ENCODE measurements around the gene IL17RA.

Gene IL17RA

DNA sequence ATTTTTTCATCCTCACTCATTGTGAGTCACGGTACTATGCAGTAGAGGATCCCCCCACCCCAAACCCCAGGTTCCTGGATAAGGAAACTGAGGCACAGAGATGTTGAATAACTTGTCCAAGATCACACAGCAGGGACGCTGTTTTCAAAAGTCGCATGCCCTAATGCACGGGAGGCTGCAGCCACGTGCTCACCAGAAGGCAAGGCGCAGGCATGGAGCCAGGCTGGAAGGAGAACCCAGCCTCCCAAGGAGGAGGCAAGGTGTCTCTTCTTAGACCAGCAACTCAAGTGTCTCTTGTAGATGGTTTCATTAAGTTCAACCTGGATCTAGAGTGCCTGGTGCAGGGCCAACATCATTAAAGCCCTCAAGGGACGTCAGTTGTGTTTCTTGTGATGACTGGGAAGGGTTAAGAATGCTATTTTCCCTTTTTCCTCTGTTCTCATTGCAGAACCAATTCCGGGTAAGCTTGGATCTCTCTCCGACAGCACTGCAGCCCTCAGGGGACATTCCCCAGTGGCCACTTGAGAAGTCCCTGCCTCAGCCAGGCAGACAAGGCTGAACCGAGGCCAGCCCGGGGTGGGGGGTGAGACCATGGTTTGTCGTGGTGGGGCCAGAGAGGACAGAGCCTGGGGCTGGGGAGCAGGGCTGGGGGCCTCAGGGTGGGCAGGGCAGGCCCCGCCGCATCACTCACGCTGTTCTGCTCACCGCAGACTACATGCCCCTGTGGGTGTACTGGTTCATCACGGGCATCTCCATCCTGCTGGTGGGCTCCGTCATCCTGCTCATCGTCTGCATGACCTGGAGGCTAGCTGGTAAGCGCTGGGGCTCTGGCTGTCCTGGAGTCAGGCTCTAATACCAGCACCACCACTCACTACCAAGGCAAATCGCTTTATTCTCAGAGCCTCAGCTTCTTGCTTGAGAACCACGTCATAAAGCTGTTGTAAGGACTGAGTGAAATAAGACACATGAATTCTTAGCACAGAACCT, 20.6 kb downstream of the IL17RA start:
- Histone ChIP-seq H3F3A (ENCODE audit: insufficient read depth, low read length) (no peaks in the 10 kb centered on the region), H3K79me2 (ENCODE audit: insufficient read depth, low read length) (no peaks in the 10 kb centered on the region), H3K4me2 (ENCODE audit: low read length) (no peak overlapping the region), H3K36me3 (ENCODE audit: insufficient read depth, low read length) (peaks cover 13% of the 10 kb centered on the region), H3K9me2 (ENCODE audit: low read depth, low read length) (no peaks in the 10 kb centered on the region), H3K27me3 (ENCODE audit: insufficient read depth, low read length) (no peaks in the 10 kb centered on the region), H4K20me1 (ENCODE audit: insufficient read depth, low read length) (no peaks in the 10 kb centered on the region), H3K27ac (ENCODE audit: low read depth, low read length, poor library complexity, severe bottlenecking) (no peak overlapping the region), H2AFZ (ENCODE audit: low read length) (no peak overlapping the region), H3K4me3 (ENCODE audit: low read depth, low read length, poor library complexity, severe bottlenecking) (no peak overlapping the region), H3K4me1 (ENCODE audit: insufficient read depth, low read length, severe bottlenecking) (no peaks in the 10 kb centered on the region), H3K9ac (ENCODE audit: low read length) (no peak overlapping the region), H3K9me3 (ENCODE audit: low read length) (no peaks in the 10 kb centered on the region)
- TF ChIP-seq EZH2 (IDR thresholded peaks at IDR 0.05; ENCODE audit: borderline replicate concordance, low read length): no peak
- TF ChIP-seq CTCF (IDR thresholded peaks at IDR 0.05; ENCODE audit: low read length): no peak

DNA sequence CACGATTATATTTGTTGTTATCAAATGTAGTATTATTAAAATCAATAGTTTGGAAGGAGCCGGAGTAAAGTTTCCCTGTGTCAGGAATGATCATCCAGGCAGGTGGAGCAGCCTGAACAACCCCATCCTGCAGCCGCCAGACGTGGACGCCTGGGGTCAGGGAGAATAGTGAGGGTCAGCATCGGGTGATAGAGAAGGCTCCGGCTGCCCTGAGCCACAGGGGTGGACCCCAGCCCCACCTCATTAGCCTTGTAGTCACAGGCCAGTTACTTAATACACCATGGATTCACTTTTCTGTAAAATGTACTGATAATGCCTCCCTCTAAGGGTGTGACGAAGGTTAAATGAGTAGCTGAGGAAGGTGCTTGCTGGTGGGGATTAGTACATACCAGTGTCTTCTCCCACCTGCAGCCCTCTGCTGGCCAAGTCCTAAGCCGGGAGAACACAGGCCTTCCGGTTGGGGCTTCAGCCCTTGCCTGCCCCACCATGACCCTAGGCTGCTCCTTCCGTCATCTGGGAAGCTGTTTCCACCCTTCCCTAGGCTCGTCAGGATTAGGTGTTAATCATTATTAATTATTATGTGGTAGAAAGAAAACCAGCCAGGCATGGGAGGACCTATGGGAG, 21.5 kb downstream of the IL17RA start:
- Histone ChIP-seq H3K9me2 (ENCODE audit: low read depth, low read length) (no peaks in the 10 kb centered on the region), H3K9me3 (ENCODE audit: low read length) (no peaks in the 10 kb centered on the region), H3K36me3 (ENCODE audit: insufficient read depth, low read length) (peaks cover 13% of the 10 kb centered on the region), H4K20me1 (ENCODE audit: insufficient read depth, low read length) (no peaks in the 10 kb centered on the region), H3K27me3 (ENCODE audit: insufficient read depth, low read length) (no peaks in the 10 kb centered on the region), H3K27ac (ENCODE audit: low read depth, low read length, poor library complexity, severe bottlenecking) (no peak overlapping the region), H2AFZ (ENCODE audit: low read length) (no peak overlapping the region), H3F3A (ENCODE audit: insufficient read depth, low read length) (no peaks in the 10 kb centered on the region), H3K4me3 (ENCODE audit: low read depth, low read length, poor library complexity, severe bottlenecking) (no peak overlapping the region), H3K4me2 (ENCODE audit: low read length) (no peak overlapping the region), H3K79me2 (ENCODE audit: insufficient read depth, low read length) (no peaks in the 10 kb centered on the region), H3K4me1 (ENCODE audit: insufficient read depth, low read length, severe bottlenecking) (no peaks in the 10 kb centered on the region), H3K9ac (ENCODE audit: low read length) (no peak overlapping the region)
- TF ChIP-seq CTCF (IDR thresholded peaks at IDR 0.05; ENCODE audit: low read length): no peak
- TF ChIP-seq EZH2 (IDR thresholded peaks at IDR 0.05; ENCODE audit: borderline replicate concordance, low read length): no peak

GRCh38 chr22:17106785-17107546, 22.2 kb downstream of the IL17RA start:
- Histone ChIP-seq H3K27ac (ENCODE audit: low read depth, low read length, poor library complexity, severe bottlenecking) (no peak overlapping the region), H4K20me1 (ENCODE audit: insufficient read depth, low read length) (no peaks in the 10 kb centered on the region), H3K9ac (ENCODE audit: low read length) (no peak overlapping the region), H3K9me3 (ENCODE audit: low read length) (no peaks in the 10 kb centered on the region), H3K27me3 (ENCODE audit: insufficient read depth, low read length) (no peaks in the 10 kb centered on the region), H3K4me1 (ENCODE audit: insufficient read depth, low read length, severe bottlenecking) (no peaks in the 10 kb centered on the region), H3F3A (ENCODE audit: insufficient read depth, low read length) (no peaks in the 10 kb centered on the region), H3K9me2 (ENCODE audit: low read depth, low read length) (no peaks in the 10 kb centered on the region), H3K36me3 (ENCODE audit: insufficient read depth, low read length) (peaks cover 13% of the 10 kb centered on the region), H3K4me2 (ENCODE audit: low read length) (no peak overlapping the region), H2AFZ (ENCODE audit: low read length) (no peak overlapping the region), H3K4me3 (ENCODE audit: low read depth, low read length, poor library complexity, severe bottlenecking) (no peak overlapping the region), H3K79me2 (ENCODE audit: insufficient read depth, low read length) (no peaks in the 10 kb centered on the region)
- TF ChIP-seq EZH2 (IDR thresholded peaks at IDR 0.05; ENCODE audit: borderline replicate concordance, low read length): no peak
- TF ChIP-seq CTCF (IDR thresholded peaks at IDR 0.05; ENCODE audit: low read length): no peak

Measured in OCI-LY1 (cell line).